ENCODE measurements around the gene GRIK1. TPM values are rescaled to one million over a fixed set of nuclear protein-coding genes. Genes with fewer than 3 reads are reported as not detected.

GRIK1 gene
- total and polyA plus RNA-seq, 2 donors (not counting 1 experiment from before 2014, with no cell fraction given), result not detected

DNA sequence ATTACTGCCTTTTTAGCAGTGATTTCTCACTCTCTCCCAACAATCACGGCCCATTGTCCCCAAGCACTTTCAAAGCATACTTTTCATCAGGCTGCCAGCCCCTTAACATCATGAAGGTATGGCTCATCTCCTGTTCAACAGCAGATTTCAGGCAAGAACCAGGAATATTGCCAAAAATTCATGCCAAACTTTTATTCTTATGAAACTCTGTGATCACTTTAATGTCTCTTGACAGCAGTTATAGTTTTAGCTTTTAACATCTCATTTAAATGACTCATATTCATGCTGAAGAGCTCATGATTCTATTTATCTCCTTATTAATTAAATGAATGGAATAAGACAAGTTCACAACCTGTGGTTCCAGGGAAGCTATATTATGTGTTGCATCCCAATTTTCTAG lies 235.1 kb downstream of the GRIK1 start:
- Mint-ChIP-seq H3K9me3 (ENCODE audit: insufficient read depth) (no peaks in the 10 kb centered on the region), H3K4me1 (no peaks in the 10 kb centered on the region), H3K4me3 (no peak overlapping the region), H3K27ac (no peak overlapping the region), H3K27me3 (no peaks in the 10 kb centered on the region)
- Histone ChIP-seq H4K20me1 (ENCODE audit: control insufficient read depth, insufficient read depth, low read length, poor library complexity, severe bottlenecking) (no peaks in the 10 kb centered on the region), H3K4me1 (ENCODE audit: control insufficient read depth in 2 of 2, insufficient read depth in 2 of 2, low read length in 2 of 2) (no peaks in the 10 kb centered on the region), H3K36me3 (replicated peaks in 1 of 2; ENCODE audit: control extremely low read depth in 1 of 2, control insufficient read depth in 1 of 2, extremely low read depth in 1 of 2, insufficient read depth in 2 of 2, low read length in 1 of 2) (no peaks in the 10 kb centered on the region), H3K9me3 (ENCODE audit: control extremely low read depth in 1 of 3, control insufficient read depth in 2 of 3, insufficient read depth in 1 of 3, low read length in 2 of 3) (peaks cover 0 to under 1% (median 0%) of the 10 kb centered on the region in 3 donors), H3K27me3 (replicated peaks in 1 of 4; ENCODE audit: control extremely low read depth in 1 of 4, control insufficient read depth in 3 of 4, insufficient read depth in 4 of 4, low read length in 3 of 4) (no peaks in the 10 kb centered on the region), H2AFZ (ENCODE audit: insufficient read depth, low read depth, low read length, poor library complexity, severe bottlenecking) (no peak overlapping the region), H3K9ac (ENCODE audit: low read length) (no peak overlapping the region), H3K4me3 (ENCODE audit: control extremely low read depth in 1 of 5, extremely low read depth in 1 of 5, insufficient read depth in 1 of 5, low read depth in 2 of 5, low read length in 4 of 5) (no peak overlapping the region), H3K4me2 (replicated peaks; ENCODE audit: low read depth, low read length, poor library complexity, severe bottlenecking) (no peak overlapping the region), H3K79me2 (ENCODE audit: control insufficient read depth, insufficient read depth, low read length) (no peaks in the 10 kb centered on the region), H3K27ac (ENCODE audit: low read length in 2 of 2) (no peak overlapping the region)
- CTCF ChIA-PET, result interaction anchor here (1.1 kb wide), 1 partner anchor 19 kb away, joined by 3 read pairs; no protein-coding TSS in a partner anchor
- WGBS (ENCODE audit: insufficient coverage), result 92% methylated on average over 1 of the region's 1 CpG
- no peak for ATAC-seq (ENCODE audit: low read depth)
- POLR2A ChIA-PET, result no interaction called here
- intact Hi-C loops (cut with micrococcal nuclease), result no loop called here
- no peak for DNase-seq
- TF ChIP-seq CTCF (IDR thresholded peaks at IDR 0.05) (no peak), EZH2 (IDR thresholded peaks at IDR 0.05; ENCODE audit: borderline replicate concordance, insufficient read depth, low read depth, low read length, poor library complexity, severe bottlenecking) (no peak)

DNA sequence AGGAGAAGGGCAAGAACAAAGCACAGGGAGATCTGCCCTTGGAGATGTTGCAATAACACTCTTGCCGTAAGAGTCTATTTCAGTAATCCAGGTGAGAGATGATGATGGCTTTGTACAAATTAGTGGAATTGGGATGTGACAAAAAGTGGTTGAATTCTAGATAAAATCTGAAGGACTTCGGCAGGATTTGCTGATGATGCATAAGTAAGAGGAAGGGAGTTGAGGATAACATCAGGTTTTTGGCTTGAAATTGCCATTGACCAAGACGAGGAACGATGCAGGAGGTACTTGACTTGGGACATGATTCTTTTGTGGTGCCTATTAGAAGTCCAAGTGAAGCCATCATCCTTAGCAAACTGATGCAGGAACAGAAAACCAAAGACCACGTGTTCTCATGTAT lies 238.1 kb downstream of the GRIK1 start:
- DNase-seq, result no peak
- H3K9ac ChIP-seq (ENCODE audit: low read length), result no peak overlapping the region
- no peaks in the 10 kb centered on the region for H3K27me3 Mint-ChIP-seq
- no peaks in the 10 kb centered on the region for H3K27me3 ChIP-seq (replicated peaks in 1 of 4; ENCODE audit: control extremely low read depth in 1 of 4, control insufficient read depth in 3 of 4, insufficient read depth in 4 of 4, low read length in 3 of 4)
- no peaks in the 10 kb centered on the region for H3K9me3 Mint-ChIP-seq (ENCODE audit: insufficient read depth)
- no peak for ATAC-seq (ENCODE audit: low read depth)
- no peak overlapping the region for H2AFZ ChIP-seq (ENCODE audit: insufficient read depth, low read depth, low read length, poor library complexity, severe bottlenecking)
- H3K4me3 Mint-ChIP-seq, result no peak overlapping the region
- no peaks in the 10 kb centered on the region for H4K20me1 ChIP-seq (ENCODE audit: control insufficient read depth, insufficient read depth, low read length, poor library complexity, severe bottlenecking)
- H3K79me2 ChIP-seq (ENCODE audit: control insufficient read depth, insufficient read depth, low read length), result no peaks in the 10 kb centered on the region
- no peaks in the 10 kb centered on the region for H3K36me3 ChIP-seq (replicated peaks in 1 of 2; ENCODE audit: control extremely low read depth in 1 of 2, control insufficient read depth in 1 of 2, extremely low read depth in 1 of 2, insufficient read depth in 2 of 2, low read length in 1 of 2)
- H3K4me1 Mint-ChIP-seq, result peaks cover 11% of the 10 kb centered on the region
- no peak overlapping the region for H3K27ac Mint-ChIP-seq
- H3K4me3 ChIP-seq (ENCODE audit: control extremely low read depth in 1 of 5, extremely low read depth in 1 of 5, insufficient read depth in 1 of 5, low read depth in 2 of 5, low read length in 4 of 5), result no peak overlapping the region
- intact Hi-C loops (cut with micrococcal nuclease), result no loop called here
- TF ChIP-seq CTCF (IDR thresholded peaks at IDR 0.05) (no peak), EZH2 (IDR thresholded peaks at IDR 0.05; ENCODE audit: borderline replicate concordance, insufficient read depth, low read depth, low read length, poor library complexity, severe bottlenecking) (no peak)
- POLR2A ChIA-PET, result no interaction called here
- CTCF ChIA-PET, result no interaction called here
- 90% methylated on average over 5 of the region's 5 CpGs for WGBS (ENCODE audit: insufficient coverage)
- no peaks in the 10 kb centered on the region for H3K4me1 ChIP-seq (ENCODE audit: control insufficient read depth in 2 of 2, insufficient read depth in 2 of 2, low read length in 2 of 2)
- peaks cover 0 to 7% (median 0%) of the 10 kb centered on the region in 3 donors for H3K9me3 ChIP-seq (ENCODE audit: control extremely low read depth in 1 of 3, control insufficient read depth in 2 of 3, insufficient read depth in 1 of 3, low read length in 2 of 3)
- H3K4me2 ChIP-seq (replicated peaks; ENCODE audit: low read depth, low read length, poor library complexity, severe bottlenecking), result no peak overlapping the region
- no peak overlapping the region for H3K27ac ChIP-seq (ENCODE audit: low read length in 2 of 2)
